HG03060 (cell line): ENCODE results near the gene FNDC10.
"Not testable (repeated sequence)": the region's sequence is repeated elsewhere in the genome, so short reads cannot be mapped to it uniquely, and the experiment has no call there.

ENCODE experiments used
- ATAC-seq: cut with Tn5 transposase; IDR thresholded peaks from one replicate; pipeline ENCODE4 v1.9.1; 2021; ENCODE audit warnings: low read depth, moderate number of reproducible peaks; ENCODE audit not compliant: unreplicated experiment

The FNDC10 gene

GRCh38 chr1:1600861-1601563, 1.1 kb upstream of the FNDC10 start:
- ATAC-seq, result no peak

DNA sequence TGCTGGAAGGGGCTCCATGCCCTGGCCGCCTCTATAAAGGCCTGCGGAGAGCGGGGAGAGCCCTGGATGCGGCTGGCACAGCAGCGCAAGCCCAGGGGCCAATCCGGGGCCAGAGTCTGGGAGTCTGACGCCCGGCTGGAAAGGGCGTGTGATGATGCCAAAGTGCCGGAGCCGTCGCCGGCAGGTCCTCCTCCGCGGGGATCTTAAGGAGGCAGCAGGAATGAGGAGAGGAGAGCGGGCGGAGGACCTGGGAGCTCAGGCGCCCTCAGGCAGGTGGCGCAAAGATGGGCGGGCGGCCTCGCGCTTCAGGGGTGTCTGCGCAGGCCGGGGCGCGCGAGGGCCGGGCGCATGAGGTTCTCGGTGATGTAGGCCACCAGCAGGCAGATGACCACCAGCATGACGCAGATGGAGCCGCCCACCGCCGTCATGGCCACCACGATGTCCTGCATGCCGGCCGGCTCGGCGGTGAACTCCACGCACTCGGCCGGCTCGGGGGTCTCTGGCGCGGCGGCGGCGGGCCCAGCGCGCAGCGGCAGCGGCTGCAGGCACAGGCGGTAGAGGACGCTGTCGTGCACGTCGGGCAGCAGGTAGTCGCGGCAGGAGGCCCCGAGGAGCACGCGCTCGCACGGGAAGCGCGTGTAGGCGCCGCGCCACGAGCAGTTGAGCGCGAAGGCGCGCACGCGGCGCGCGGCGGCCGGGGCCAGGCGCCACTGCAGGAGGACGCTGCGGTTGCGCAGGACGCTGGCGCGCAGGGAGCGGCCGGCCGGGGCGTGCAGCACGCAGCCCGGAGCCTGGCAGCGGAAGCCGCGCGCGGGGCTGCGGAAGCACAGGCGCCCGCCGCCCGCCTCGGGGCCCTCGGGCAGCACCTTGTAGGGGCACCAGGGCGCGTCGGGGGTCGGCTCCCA, 653 bp downstream of the FNDC10 start:
- ATAC-seq, result no peak

- ATAC-seq, result no peak
These were observed 1.3 kb downstream of the FNDC10 start for GRCh38 chr1:1598720-1599029.

GRCh38 chr1:1598051-1598719, 1.8 kb downstream of the FNDC10 start:
- ATAC-seq, result no peak

GRCh38 chr1:1597275-1597930, 2.5 kb downstream of the FNDC10 start:
- ATAC-seq, result no peak

DNA sequence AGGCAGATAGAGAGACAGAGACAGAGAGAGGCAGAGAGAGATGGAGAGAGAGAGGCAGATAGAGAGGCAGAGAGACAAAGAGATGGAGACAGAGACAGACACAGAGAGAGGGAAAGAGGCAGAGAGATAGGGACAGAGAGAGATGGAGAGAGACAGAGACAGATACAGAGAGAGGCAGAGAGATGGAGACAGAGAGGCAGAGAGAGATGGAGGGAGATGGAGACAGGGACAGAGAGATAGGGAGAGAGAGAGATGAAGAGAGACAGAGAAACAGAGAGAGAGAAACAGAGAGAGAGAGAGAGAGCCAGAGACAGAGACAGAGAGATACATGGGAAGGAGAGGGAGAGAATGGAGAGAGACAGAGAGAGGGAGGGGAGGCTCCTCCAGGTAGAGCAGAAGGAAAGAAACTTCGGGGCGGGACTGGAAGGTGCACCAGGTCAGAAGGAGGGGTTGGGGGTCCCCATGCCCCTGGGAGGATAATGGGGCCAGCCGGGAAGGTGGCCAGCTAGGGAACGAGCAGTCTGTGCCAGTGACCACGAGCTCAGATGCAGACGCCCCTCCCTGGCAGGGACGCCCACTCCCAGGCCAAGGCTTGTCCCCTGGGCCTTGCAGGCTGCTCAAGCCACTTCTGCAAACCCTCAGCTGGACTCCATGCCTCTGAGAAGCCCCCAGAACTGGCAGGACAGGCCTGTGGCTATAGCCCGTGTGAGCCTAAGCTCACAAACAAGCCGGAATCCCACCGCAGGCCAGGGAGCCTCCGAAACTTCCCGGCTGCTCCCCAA, 3.3 kb downstream of the FNDC10 start:
- ATAC-seq, result no peak

DNA sequence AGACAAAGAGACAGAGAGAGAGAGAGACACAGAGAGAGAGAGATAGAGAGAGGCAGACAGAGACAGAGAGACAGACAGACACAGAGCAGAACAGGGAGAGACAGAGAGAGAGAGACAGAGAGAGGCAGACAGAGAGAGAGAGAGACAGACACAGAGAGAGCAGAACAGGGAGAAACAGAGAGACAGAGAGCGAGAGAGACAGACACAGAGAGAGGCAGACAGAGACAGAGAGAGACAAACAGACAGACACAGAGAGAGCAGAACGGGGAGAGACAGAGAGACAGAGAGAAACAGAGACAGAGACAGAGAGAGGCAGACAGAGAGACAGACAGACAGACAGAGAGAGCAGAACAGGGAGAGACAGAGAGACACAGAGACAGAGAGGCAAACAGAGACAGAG, 4.6 kb downstream of the FNDC10 start:
- ATAC-seq, result not testable (repeated sequence)

DNA sequence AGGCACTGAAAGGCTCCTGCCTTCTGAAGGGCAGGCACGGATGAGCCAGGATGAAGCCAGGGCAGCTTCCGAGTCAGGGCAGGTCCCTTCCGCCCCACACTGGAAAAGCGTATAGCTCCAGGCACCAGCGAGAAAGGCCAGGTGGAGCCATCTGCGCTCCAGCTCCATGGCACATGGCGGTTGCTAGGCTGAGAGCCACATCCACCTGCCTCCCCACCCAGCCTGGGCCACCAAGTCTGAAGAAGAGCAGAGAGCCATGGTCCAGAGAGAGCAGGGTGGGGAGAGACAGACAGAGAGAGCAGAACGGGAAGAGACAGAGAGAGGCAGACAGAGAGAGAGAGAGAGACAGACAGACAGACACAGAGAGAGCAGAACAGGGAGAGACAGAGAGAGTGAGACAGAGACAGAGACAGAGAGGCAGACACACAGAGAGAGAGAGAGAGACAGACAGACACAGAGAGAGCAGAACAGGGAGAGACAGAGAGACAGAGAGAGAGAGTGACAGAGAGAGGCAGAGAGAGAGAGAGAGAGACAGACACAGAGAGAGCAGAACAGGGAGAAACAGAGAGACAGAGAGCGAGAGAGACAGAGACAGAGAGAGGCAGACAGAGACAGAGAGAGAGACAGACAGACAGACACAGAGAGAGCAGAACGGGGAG, 5.2 kb downstream of the FNDC10 start:
- ATAC-seq, result no peak

DNA sequence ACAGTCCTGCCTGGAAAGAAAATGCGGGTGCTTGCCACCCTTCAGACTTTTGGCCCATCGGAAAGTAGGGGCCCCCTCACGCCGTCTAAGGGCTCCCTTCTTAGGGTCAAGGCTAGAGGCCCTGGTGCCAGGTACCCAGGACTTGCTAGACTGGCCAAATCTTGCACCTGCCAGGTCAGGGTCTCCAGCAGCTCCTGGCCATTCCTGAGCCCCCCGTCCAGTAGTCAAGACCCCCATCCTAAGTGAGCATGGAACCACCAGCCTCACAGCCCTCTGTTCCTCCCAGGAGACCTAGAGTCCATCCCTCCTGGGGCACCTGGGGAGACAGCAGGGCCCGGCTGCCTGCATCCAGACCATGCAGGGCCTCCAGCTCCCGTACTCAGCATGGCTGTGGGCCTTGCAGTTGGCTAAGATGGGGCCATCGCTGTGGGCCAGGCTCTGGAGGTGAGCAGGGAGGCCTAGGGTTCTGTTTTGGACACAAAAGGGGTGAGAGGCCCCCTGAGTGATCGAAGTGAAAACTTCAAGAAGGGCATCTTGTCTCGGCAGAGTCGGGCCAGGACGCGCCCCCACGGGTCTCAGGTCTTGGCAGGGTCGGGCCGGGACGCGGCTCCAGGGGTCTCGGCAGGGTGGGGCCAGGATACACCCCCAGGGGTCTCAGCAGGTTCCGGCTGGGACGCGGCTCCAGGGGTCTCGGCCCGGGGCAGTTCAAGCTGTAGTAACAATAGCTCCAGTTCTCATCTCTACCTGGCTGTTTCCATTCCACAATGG, 5.9 kb downstream of the FNDC10 start:
- no peak for ATAC-seq

- no peak for ATAC-seq
These were observed 8.5 kb downstream of the FNDC10 start for GRCh38 chr1:1591452-1591851.

- ATAC-seq, result no peak
These were observed 16.5 kb downstream of the FNDC10 start for GRCh38 chr1:1583347-1584010.

- no peak for ATAC-seq
These were observed 17.2 kb downstream of the FNDC10 start for GRCh38 chr1:1582585-1583346.

GRCh38 chr1:1578371-1578940, 21.5 kb downstream of the FNDC10 start:
- ATAC-seq, result no peak

- ATAC-seq, result no peak
These were observed 22.4 kb downstream of the FNDC10 start for GRCh38 chr1:1577367-1578011.

DNA sequence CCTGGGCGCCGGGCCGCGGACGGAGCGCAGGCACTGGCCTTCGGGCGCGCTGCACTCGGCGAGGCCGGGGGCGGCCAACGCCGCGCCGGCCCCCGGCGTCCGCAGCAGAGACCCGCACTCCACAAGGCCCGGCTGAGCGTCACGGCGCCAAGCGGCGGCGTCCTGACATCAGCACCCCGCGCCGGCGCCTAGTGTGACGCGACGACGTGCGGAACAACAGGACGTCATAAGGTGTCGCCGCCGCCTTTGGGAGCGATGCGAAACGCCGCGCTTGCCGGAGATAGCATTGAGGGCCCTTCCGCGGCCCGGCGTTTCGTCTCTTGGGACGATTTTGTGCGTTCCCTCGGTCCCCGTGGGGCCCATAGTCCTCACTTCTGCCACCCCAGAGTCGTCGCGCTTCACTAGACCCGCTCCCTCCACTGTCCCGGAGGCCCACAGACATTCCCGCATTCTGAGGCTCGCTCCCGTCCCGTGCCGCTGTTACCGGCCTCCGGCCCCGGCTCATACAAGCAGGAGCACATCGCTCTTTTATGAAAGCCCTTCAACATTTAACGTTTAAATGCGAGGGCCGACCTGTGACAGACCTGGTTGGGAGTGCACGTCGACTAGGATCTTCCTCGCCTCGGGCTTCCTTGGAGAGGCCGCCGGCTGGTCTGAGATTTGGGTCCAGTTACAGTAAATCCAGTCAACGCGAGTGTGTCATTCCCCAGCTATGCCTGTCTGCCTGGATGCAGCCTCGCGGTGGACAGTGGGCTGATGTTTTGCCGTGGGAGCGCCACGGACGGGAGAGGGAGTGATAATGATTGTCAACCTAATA, 25.0 kb downstream of the FNDC10 start, which contains the start of gene SSU72:
Gene SSU72 (minus strand): TSS at position 143 of the 817 bp plus-strand sequence. CDS start 306 bp downstream, outside the sequence.
- peak; percentile 56 for ATAC-seq
